GM21381 (cell line): ENCODE data around the gene PPFIBP2.

ENCODE experiments used
- ATAC-seq: cut with Tn5 transposase; IDR thresholded peaks from one replicate; pipeline ENCODE4 v1.9.1; 2021; ENCODE audit warnings: mild to moderate bottlenecking, moderate library complexity; ENCODE audit not compliant: unreplicated experiment

PPFIBP2 gene

GRCh38 chr11:7524462-7525235 lies 10.8 kb downstream of the PPFIBP2 start:
- no peak for ATAC-seq

- ATAC-seq = no peak
These were observed 11.6 kb downstream of the PPFIBP2 start for GRCh38 chr11:7525424-7525823.

GRCh38 chr11:7527029-7527428 lies 13.2 kb downstream of the PPFIBP2 start:
- no peak for ATAC-seq

GRCh38 chr11:7528514-7529049 lies 14.8 kb downstream of the PPFIBP2 start:
- no peak for ATAC-seq

GRCh38 chr11:7530013-7530640 lies 16.3 kb downstream of the PPFIBP2 start:
- no peak for ATAC-seq

- no peak for ATAC-seq
These were observed 17.2 kb downstream of the PPFIBP2 start for GRCh38 chr11:7531011-7531410.

GRCh38 chr11:7532405-7533145 lies 18.8 kb downstream of the PPFIBP2 start:
- ATAC-seq = no peak

- peak; percentile 25 for ATAC-seq
These were observed 19.6 kb downstream of the PPFIBP2 start for GRCh38 chr11:7533199-7534041.

GRCh38 chr11:7534042-7534378 lies 20.2 kb downstream of the PPFIBP2 start:
- peak; percentile 60 for ATAC-seq

- no peak for ATAC-seq
These were observed 22.3 kb downstream of the PPFIBP2 start for GRCh38 chr11:7536100-7536499.

- no peak for ATAC-seq
These were observed 23.5 kb downstream of the PPFIBP2 start for GRCh38 chr11:7537265-7537664.

GRCh38 chr11:7538031-7538430 lies 24.2 kb downstream of the PPFIBP2 start:
- ATAC-seq = no peak

- ATAC-seq = no peak
These were observed 25.0 kb downstream of the PPFIBP2 start for GRCh38 chr11:7538466-7539454.

- ATAC-seq = no peak
These were observed 27.2 kb downstream of the PPFIBP2 start for GRCh38 chr11:7540830-7541555.

- no peak for ATAC-seq
These were observed 29.5 kb downstream of the PPFIBP2 start for GRCh38 chr11:7543302-7543701.

GRCh38 chr11:7544021-7544420 lies 30.2 kb downstream of the PPFIBP2 start:
- ATAC-seq = no peak

GRCh38 chr11:7545611-7546010 lies 31.8 kb downstream of the PPFIBP2 start:
- ATAC-seq = no peak

- ATAC-seq = no peak
These were observed 32.6 kb downstream of the PPFIBP2 start for GRCh38 chr11:7546324-7546791.

- ATAC-seq = no peak
These were observed 33.9 kb downstream of the PPFIBP2 start for GRCh38 chr11:7547687-7548086.
